HG03457 (cell line): ENCODE data around the gene TRPM1.
A peak's percentile ranks its signal among the peaks of the same experiment; 100 is the strongest.

Experiments used
- ATAC-seq: cut with Tn5 transposase; IDR thresholded peaks from one replicate; pipeline ENCODE4 v1.9.1; 2021; ENCODE audit warnings: moderate number of reproducible peaks; ENCODE audit not compliant: unreplicated experiment

The TRPM1 gene

GRCh38 chr15:31024330-31024729 is 77.2 kb downstream of the TRPM1 start:
- ATAC-seq: no peak

GRCh38 chr15:31023841-31024240 is 77.7 kb downstream of the TRPM1 start:
- no peak for ATAC-seq

- ATAC-seq: no peak
These were observed 80.4 kb downstream of the TRPM1 start for GRCh38 chr15:31021067-31021665.

GRCh38 chr15:31020542-31020941 is 81.0 kb downstream of the TRPM1 start:
- no peak for ATAC-seq

- no peak for ATAC-seq
These were observed 81.5 kb downstream of the TRPM1 start for GRCh38 chr15:31019986-31020385.

GRCh38 chr15:31017311-31017710 is 84.2 kb downstream of the TRPM1 start:
- no peak for ATAC-seq

- ATAC-seq: no peak
These were observed 85.0 kb downstream of the TRPM1 start for GRCh38 chr15:31016446-31016915.

GRCh38 chr15:31014608-31014925 is 87.0 kb downstream of the TRPM1 start:
- ATAC-seq: no peak

GRCh38 chr15:31013863-31014607 is 87.5 kb downstream of the TRPM1 start:
- ATAC-seq: peak; percentile 74

GRCh38 chr15:31012455-31012854 is 89.1 kb downstream of the TRPM1 start:
- no peak for ATAC-seq

GRCh38 chr15:31010036-31010435 is 91.5 kb downstream of the TRPM1 start:
- ATAC-seq: no peak

- ATAC-seq: no peak
These were observed 95.9 kb downstream of the TRPM1 start for GRCh38 chr15:31005660-31006059.

GRCh38 chr15:31004220-31004733 is 97.2 kb downstream of the TRPM1 start:
- ATAC-seq: peak; percentile 81

- ATAC-seq: no peak
These were observed 99.8 kb downstream of the TRPM1 start for GRCh38 chr15:31001702-31002101.

- no peak for ATAC-seq
These were observed 101.8 kb downstream of the TRPM1 start for GRCh38 chr15:30999729-31000128.

- ATAC-seq: no peak
These were observed 104.3 kb downstream of the TRPM1 start for GRCh38 chr15:30997270-30997669.

GRCh38 chr15:30992249-30992864 is 109.2 kb downstream of the TRPM1 start:
- peak; percentile 3 for ATAC-seq

- peak; percentile 81 for ATAC-seq
These were observed 110.0 kb downstream of the TRPM1 start, which contains the start of gene MTMR10 for GRCh38 chr15:30991255-30992235. MTMR10 (minus strand) TSS chr15:30991628; CDS start chr15:30991506, 122 bp downstream.

GRCh38 chr15:30990446-30991254 is 110.9 kb downstream of the TRPM1 start:
- no peak for ATAC-seq

- no peak for ATAC-seq
These were observed 111.5 kb downstream of the TRPM1 start for GRCh38 chr15:30990036-30990435.
